Activated CD8-positive, alpha-beta T cell treated with anti-CD3 and anti-CD28 coated beads for 36 hours (primary cell): ENCODE measurements around the gene TLCD1. TPM values are rescaled to one million over a fixed set of nuclear protein-coding genes. Genes with fewer than 3 reads are reported as not detected.

ENCODE experiments used
- ATAC-seq: fragments of 200-7000 bp; cut with Tn5 transposase; one replicate; pipeline ENCODE4 v1.10.0; 2021; ENCODE audit warnings: mild to moderate bottlenecking, moderate library complexity
- CTCF ChIA-PET: fragments of 350-600 bp; sonication (Branson Sonifier 250); formaldehyde crosslinking; loops from one replicate; lab custom pipeline; 2021; ENCODE audit warnings: antibody characterized with exemption; lab: Charles Lee
- POLR2A ChIA-PET: fragments of 350-600 bp; sonication (Branson Sonifier 250); formaldehyde crosslinking; loops from one replicate; lab custom pipeline; 2021; ENCODE audit warnings: antibody characterized with exemption; lab: Charles Lee
- DNase-seq: peaks from one replicate; pipeline ENCODE4 v3.0.0-alpha.2; 2020
- H3K27ac Mint-ChIP-seq: one replicate; pipeline ENCODE4 v1.8.0; 2021; ENCODE audit warnings: mild to moderate bottlenecking, mixed read lengths
- H3K27me3 Mint-ChIP-seq: one replicate; pipeline ENCODE4 v1.8.0; 2021; ENCODE audit warnings: mixed read lengths
- H3K36me3 Mint-ChIP-seq: one replicate; pipeline ENCODE4 v1.8.0; 2021; ENCODE audit warnings: low read depth, mixed read lengths
- H3K4me1 Mint-ChIP-seq: one replicate; pipeline ENCODE4 v1.8.0; 2021; ENCODE audit warnings: low read depth, mixed read lengths
- H3K4me3 Mint-ChIP-seq: one replicate; pipeline ENCODE4 v1.8.0; 2021; ENCODE audit warnings: mild to moderate bottlenecking, moderate library complexity, mixed read lengths
- H3K9me3 Mint-ChIP-seq: one replicate; pipeline ENCODE4 v1.8.0; 2021; ENCODE audit warnings: mixed read lengths
- intact Hi-C: fragments of 100-400 bp; cut with micrococcal nuclease; formaldehyde crosslinking; loops from one replicate; pipeline ENCODE4 v1.10.0; 2022
- total RNA-seq, 2 experiments: library from RNA; stranded (reverse); gene quantifications; one replicate each; pipeline ENCODE4 v1.2.3, GENCODE V29; 2021
- TF ChIP-seq, protein P1 (sequence below): fragments of 200-600 bp; IDR thresholded peaks from one replicate; pipeline ENCODE4 v1.8.0; 2022; ENCODE audit warnings: antibody characterized with exemption, mild to moderate bottlenecking

TLCD1 gene
- total RNA-seq, 2 experiments from 2014 or later, result 6.5 to 8.7 TPM

DNA sequence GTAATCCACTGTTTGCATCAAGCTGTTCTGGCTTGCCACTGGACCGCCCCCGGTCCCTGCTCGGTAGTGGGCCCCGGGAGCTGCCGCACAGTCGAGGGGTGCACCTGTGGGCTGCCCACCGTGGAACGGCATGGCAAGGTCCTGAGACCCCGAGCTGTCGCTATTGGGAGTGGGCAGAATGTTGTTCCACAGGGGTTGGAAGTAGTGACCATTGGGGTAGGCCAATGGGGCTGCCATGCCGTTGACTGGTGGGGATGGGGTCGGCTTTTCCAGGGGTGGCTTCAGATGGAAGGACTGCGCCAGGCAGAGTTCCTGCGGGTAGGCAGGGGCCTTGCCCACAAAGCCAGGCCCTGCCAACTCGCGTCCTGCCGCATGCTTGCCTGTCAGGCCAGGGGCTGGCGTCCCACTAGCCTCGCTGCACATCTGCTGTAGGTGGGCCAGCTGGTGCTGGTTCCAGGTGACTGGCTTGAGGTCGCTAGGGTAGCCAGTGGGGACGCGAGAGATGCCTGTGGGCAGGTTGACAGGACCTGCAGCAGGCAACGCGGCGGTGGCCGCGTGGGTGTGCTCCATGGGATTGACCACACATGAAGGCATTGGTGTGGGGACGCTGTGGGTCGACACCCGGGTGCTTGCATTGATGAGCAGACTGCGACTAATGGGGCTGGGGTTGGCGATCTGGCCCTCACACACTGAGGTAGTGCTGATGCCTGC, 32.5 kb upstream of the TLCD1 start:
- CTCF ChIA-PET, result interaction anchor here (1.8 kb wide), 1 partner anchor 32 kb away, joined by 5 read pairs; the partner anchor contains the start of gene TLCD1
- H3K9me3 Mint-ChIP-seq, result no peaks in the 10 kb centered on the region
- TF ChIP-seq, protein P1, sequence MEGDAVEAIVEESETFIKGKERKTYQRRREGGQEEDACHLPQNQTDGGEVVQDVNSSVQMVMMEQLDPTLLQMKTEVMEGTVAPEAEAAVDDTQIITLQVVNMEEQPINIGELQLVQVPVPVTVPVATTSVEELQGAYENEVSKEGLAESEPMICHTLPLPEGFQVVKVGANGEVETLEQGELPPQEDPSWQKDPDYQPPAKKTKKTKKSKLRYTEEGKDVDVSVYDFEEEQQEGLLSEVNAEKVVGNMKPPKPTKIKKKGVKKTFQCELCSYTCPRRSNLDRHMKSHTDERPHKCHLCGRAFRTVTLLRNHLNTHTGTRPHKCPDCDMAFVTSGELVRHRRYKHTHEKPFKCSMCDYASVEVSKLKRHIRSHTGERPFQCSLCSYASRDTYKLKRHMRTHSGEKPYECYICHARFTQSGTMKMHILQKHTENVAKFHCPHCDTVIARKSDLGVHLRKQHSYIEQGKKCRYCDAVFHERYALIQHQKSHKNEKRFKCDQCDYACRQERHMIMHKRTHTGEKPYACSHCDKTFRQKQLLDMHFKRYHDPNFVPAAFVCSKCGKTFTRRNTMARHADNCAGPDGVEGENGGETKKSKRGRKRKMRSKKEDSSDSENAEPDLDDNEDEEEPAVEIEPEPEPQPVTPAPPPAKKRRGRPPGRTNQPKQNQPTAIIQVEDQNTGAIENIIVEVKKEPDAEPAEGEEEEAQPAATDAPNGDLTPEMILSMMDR, result no peak
- no peak overlapping the region for H3K27ac Mint-ChIP-seq
- ATAC-seq, result no peak
- peaks cover 11% of the 10 kb centered on the region for H3K36me3 Mint-ChIP-seq
- peaks cover 8% of the 10 kb centered on the region for H3K4me1 Mint-ChIP-seq
- POLR2A ChIA-PET, result interaction anchor here (2.6 kb wide), 1 partner anchor 12 kb away, joined by 10 read pairs; no protein-coding TSS in a partner anchor
- no peak overlapping the region for H3K4me3 Mint-ChIP-seq
- intact Hi-C loops, result no loop called here
- H3K27me3 Mint-ChIP-seq, result no peaks in the 10 kb centered on the region
- DNase-seq, result no peak

DNA sequence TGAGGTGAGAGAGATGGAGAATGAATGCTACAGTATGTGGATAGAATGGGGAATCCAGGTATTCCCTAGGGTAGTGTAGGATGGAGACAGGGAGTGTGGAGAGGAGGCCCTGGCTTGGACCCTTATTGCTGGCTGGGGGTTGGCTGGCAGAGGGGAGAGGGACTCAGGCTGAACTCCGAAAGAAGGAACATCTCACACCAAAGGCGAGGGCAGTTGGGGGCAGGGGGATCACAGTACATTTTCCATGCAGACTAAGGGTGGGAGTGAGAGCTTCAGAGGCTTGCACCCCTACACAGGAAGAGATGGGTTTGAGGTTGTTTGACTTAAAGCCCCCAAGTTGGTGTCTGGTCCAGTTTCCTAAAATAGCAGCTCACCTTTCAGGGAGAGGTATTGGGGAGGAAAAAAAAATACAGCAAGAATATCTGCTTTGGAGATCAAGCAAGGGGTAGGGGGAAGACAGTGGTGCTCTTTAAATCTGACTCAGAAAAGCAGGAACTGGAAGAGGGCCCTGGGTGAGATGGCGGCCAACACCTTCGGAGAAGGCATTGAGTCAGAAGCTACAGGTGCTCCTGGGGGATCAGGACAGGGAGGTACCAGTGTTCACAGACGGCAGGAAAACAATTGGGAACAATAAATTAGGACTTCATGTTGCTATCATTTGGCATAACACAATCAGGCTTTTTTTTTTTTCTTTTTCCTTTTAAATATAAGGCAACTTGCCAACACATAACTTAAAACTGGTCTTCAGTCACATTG, 30.2 kb upstream of the TLCD1 start:
- no peak overlapping the region for H3K4me3 Mint-ChIP-seq
- ChIA-PET POLR2A (interaction anchor here (0.6 to 2.6 kb wide), 3 partner anchors 10 to 217 kb away, joined by 3 to 10 read pairs (median 3); no protein-coding TSS in a partner anchor), CTCF (interaction anchor here (1.4 kb wide), 1 partner anchor 30 kb away, joined by 8 read pairs; the partner anchor contains the start of gene TLCD1)
- no peak overlapping the region for H3K27ac Mint-ChIP-seq
- DNase-seq (no peak), ATAC-seq (no peak)
- no peaks in the 10 kb centered on the region for H3K27me3 Mint-ChIP-seq
- H3K36me3 Mint-ChIP-seq, result peaks cover 16% of the 10 kb centered on the region
- no peaks in the 10 kb centered on the region for H3K9me3 Mint-ChIP-seq
- intact Hi-C loops, result no loop called here
- peaks cover 3% of the 10 kb centered on the region for H3K4me1 Mint-ChIP-seq
- TF ChIP-seq, protein P1, result no peak

DNA sequence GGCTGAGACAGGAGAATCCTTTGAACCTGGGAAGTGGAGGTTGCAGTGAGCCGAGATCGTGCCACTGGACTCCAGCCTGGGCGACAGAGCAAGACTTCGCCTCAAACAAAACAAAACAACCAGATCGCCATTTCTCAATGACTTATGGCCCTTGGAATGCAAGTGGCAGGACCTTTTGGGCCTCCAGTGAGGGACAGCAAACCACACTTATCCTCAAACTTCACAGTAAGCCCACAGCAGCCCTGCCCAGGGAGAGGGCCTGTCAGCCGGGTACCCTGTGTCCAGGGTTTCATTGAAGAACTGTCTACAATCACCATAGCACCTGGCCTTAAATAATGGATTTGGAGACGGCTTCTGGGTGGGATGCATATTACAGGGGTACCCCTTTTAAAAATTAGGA, 29.5 kb upstream of the TLCD1 start:
- TF ChIP-seq, protein P1, result no peak
- Mint-ChIP-seq H3K4me3 (no peak overlapping the region), H3K36me3 (peaks cover 19% of the 10 kb centered on the region), H3K27ac (no peak overlapping the region), H3K4me1 (peaks cover 6% of the 10 kb centered on the region), H3K9me3 (no peaks in the 10 kb centered on the region), H3K27me3 (no peaks in the 10 kb centered on the region)
- POLR2A ChIA-PET, result no interaction called here
- DNase-seq, result no peak
- CTCF ChIA-PET, result interaction anchor here (7.9 kb wide), 1 partner anchor 8 kb away, joined by 109 read pairs; no protein-coding TSS in a partner anchor
- no peak for ATAC-seq
- intact Hi-C loops, result no loop called here

DNA sequence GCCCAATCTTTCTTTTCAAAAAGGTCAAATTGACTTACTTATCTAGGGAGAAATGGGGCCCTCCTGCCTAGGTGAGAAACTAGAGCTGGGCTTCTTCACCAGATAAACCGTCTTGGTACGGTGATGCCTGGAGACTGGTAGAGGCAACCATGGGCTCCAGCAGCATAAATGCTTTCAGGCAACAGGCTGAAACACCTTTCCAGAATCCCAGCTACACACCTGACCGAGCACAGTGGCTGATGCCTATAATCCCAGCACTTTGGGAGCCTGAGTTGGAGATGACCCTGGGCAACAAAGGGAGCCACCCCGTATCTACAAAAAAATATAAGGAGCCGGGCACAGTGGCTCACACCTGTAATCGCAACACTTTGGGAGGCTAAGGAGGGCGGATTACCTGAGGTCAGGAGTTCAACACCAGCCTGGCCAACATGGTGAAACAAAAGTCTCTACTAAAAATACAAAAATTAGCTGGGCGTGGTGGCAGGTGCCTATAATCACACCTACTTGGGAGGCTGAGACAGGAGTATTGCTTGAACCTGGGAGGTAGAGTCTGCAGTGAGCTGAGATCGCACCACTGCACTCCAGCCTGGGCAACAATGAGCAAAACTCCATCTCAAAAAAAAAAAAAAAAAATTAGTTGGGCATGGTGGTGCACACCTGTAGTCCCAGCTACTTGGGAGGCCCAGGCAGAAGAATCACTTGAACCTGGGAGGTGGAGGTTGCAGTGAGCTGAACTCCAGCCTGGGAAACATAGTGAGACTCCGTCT, 25.8 kb upstream of the TLCD1 start:
- Mint-ChIP-seq H3K27ac (no peak overlapping the region), H3K4me3 (no peak overlapping the region), H3K27me3 (no peaks in the 10 kb centered on the region), H3K36me3 (peaks cover 36% of the 10 kb centered on the region), H3K4me1 (peaks cover 36% of the 10 kb centered on the region), H3K9me3 (no peaks in the 10 kb centered on the region)
- intact Hi-C loops, result no loop called here
- ATAC-seq (no peak), DNase-seq (no peak)
- ChIA-PET POLR2A (interaction anchor here (0.8 to 20.7 kb wide), 9 partner anchors 10 to 174 kb away, joined by 3 to 480 read pairs (median 4); partner anchors contain the start of genes NEK8, RPL23A and TLCD1), CTCF (interaction anchor here (0.6 to 17.1 kb wide), 15 partner anchors 8 to 175 kb away, joined by 3 to 609 read pairs (median 3); partner anchors contain the start of genes BLTP2, DHRS13, FAM222B and NEK8)
- TF ChIP-seq, protein P1, result no peak
